HepG2 (cell line): ENCODE data around the gene HPS1. TPM values are rescaled to one million over a fixed set of nuclear protein-coding genes. Genes with fewer than 3 reads are reported as not detected.

ENCODE experiments used
- ATAC-seq: fragments of 200-7000 bp; cut with Tn5 transposase; 3 replicates; pipeline ENCODE4 v1.9.1; 2020; ENCODE audit warnings: mild to moderate bottlenecking, moderate library complexity
- BruUV-seq: library from RNA; stranded (reverse); fragments of 400-500 nt; replicated peaks from 2 replicates; lab custom pipeline; 2021; lab: Mats Ljungman, UMichigan
- CTCF ChIA-PET: fragments of 300-600 bp; formaldehyde crosslinking; extraction: SDS; loops from one replicate; lab custom pipeline; 2021; ENCODE audit warnings: low total read pairs, inconsistent platforms, low intra/inter-chr PET ratio; lab: Yijun Ruan, JAX
- POLR2A ChIA-PET: fragments of 350-600 bp; sonication (Branson Sonifier 250); formaldehyde crosslinking; loops from one replicate; lab custom pipeline; 2020; ENCODE audit warnings: antibody characterized with exemption, inconsistent platforms; lab: Yijun Ruan, JAX
- DNase-seq: peaks from one replicate; pipeline ENCODE4 v3.0.0-alpha.2; 2015; ENCODE audit warnings: low spot score
- FAIRE-seq: peaks from 3 replicates; lab custom pipeline; 2011; peaks lifted over from hg19 to GRCh38; lab: Jason Lieb, UNC
- H2AFZ ChIP-seq: one replicate; pipeline ENCODE4 v1.6.1; 2011; ENCODE audit warnings: low read length, inconsistent platforms
- H3K27ac ChIP-seq: fragments of 300-600 bp; 3 replicates; pipeline ENCODE4 v1.8.0; 2011; ENCODE audit warnings: mixed run types, mild to moderate bottlenecking, mixed read lengths, low read length, inconsistent platforms; ENCODE audit not compliant: insufficient read depth; ENCODE audit errors: extremely low read length
- H3K27me3 ChIP-seq, 2 experiments: fragments of 200-600 bp in 1 of 2; 2 replicates in 1 of 2; 3 replicates in 1 of 2; pipeline versions ENCODE4 v1.6.0 to v1.8.0; 2011; ENCODE audit warnings: low read length in 2 of 2, mild to moderate bottlenecking in 2 of 2, moderate library complexity in 2 of 2, inconsistent platforms in 1 of 2; ENCODE audit not compliant: insufficient read depth in 2 of 2, control insufficient read depth in 1 of 2
- H3K36me3 ChIP-seq, 2 experiments: fragments of 200-600 bp in 1 of 2; replicated peaks in 1 of 2; 2 replicates in 1 of 2; 3 replicates in 1 of 2; pipeline versions ENCODE4 v1.5.1 to v1.8.0; 2011; ENCODE audit warnings: low read length in 2 of 2, inconsistent platforms in 1 of 2; ENCODE audit not compliant: insufficient read depth in 2 of 2, control insufficient read depth in 1 of 2
- H3K4me1 ChIP-seq: 2 replicates; pipeline ENCODE4 v1.5.1; 2012; ENCODE audit warnings: low read length, inconsistent platforms; ENCODE audit not compliant: insufficient read depth
- H3K4me2 ChIP-seq: 2 replicates; pipeline ENCODE4 v1.6.0; 2011; ENCODE audit warnings: low read depth, low read length, inconsistent platforms
- H3K4me3 ChIP-seq, 3 experiments: fragments of 200-600 bp in 1 of 3; sonication (generic), shearing (Covaris generic) in 1 of 3; replicated peaks in 1 of 3; 2 replicates each; pipeline ENCODE4 v1.5.1; 2011 to 2016; ENCODE audit warnings: low read length in 3 of 3, inconsistent platforms in 2 of 3, low read depth in 2 of 3, mild to moderate bottlenecking in 2 of 3, control low read depth in 1 of 3, mixed read lengths in 1 of 3; ENCODE audit not compliant: insufficient read depth in 1 of 3
- H3K79me2 ChIP-seq: one replicate; pipeline ENCODE4 v1.6.1; 2011; ENCODE audit warnings: low read length, inconsistent platforms; ENCODE audit not compliant: insufficient read depth
- H3K9ac ChIP-seq: 2 replicates; pipeline ENCODE4 v1.6.0; 2011; ENCODE audit warnings: mild to moderate bottlenecking, low read depth, low read length, inconsistent platforms; ENCODE audit not compliant: insufficient read depth
- H3K9me3 ChIP-seq: 2 replicates; pipeline ENCODE4 v1.5.1; 2012; ENCODE audit warnings: mild to moderate bottlenecking, low read length
- H4K20me1 ChIP-seq: 2 replicates; pipeline ENCODE4 v1.6.0; 2011; ENCODE audit warnings: inconsistent platforms, mild to moderate bottlenecking, low read length, moderate library complexity; ENCODE audit not compliant: insufficient read depth
- FOXP4 ChIP-seq: sonication (generic); formaldehyde crosslinking; IDR thresholded peaks from 2 replicates; pipeline ENCODE4 v1.4.0; 2020; ENCODE audit warnings: missing genetic modification reagents
- GRHL1 ChIP-seq: sonication (generic); formaldehyde crosslinking; conservative IDR thresholded peaks from 2 replicates; pipeline ENCODE4 v1.8.0; 2022; ENCODE audit warnings: missing genetic modification reagents
- POLR2A ChIP-seq, 2 experiments: IDR thresholded peaks; 2 replicates each; pipeline ENCODE4 v1.6.1; 2011; ENCODE audit warnings: low read depth in 2 of 2, low read length in 2 of 2, mild to moderate bottlenecking in 1 of 2, moderate library complexity in 1 of 2; ENCODE audit not compliant: insufficient read depth in 1 of 2
- SNAPC5 ChIP-seq: sonication (generic); formaldehyde crosslinking; IDR thresholded peaks from 2 replicates; pipeline ENCODE4 v1.8.1; 2023; ENCODE audit warnings: mild to moderate bottlenecking, missing genetic modification reagents, borderline replicate concordance
- TARDBP ChIP-seq: sonication (generic); formaldehyde crosslinking; IDR thresholded peaks from 2 replicates; pipeline ENCODE4 v1.8.0; 2022; ENCODE audit warnings: mild to moderate bottlenecking, missing genetic modification reagents
- ZBTB21 ChIP-seq: sonication (generic); formaldehyde crosslinking; IDR thresholded peaks from 2 replicates; pipeline ENCODE4 v1.4.0; 2020; ENCODE audit warnings: missing genetic modification reagents
- ZFYVE20 ChIP-seq: sonication (generic); formaldehyde crosslinking; IDR thresholded peaks from 2 replicates; pipeline ENCODE4 v1.8.0; 2023; ENCODE audit warnings: low read depth, mild to moderate bottlenecking, moderate library complexity, missing genetic modification reagents, borderline replicate concordance
- ZNF234 ChIP-seq: sonication (generic); formaldehyde crosslinking; conservative IDR thresholded peaks from 2 replicates; pipeline ENCODE4 v1.5.1; 2020; ENCODE audit warnings: mild to moderate bottlenecking, missing genetic modification reagents
- ZNF33B ChIP-seq: sonication (generic); formaldehyde crosslinking; IDR thresholded peaks from 2 replicates; pipeline ENCODE4 v1.5.1; 2020; ENCODE audit warnings: mild to moderate bottlenecking, missing genetic modification reagents
- ZNF772 ChIP-seq: sonication (generic); formaldehyde crosslinking; IDR thresholded peaks from 2 replicates; pipeline ENCODE4 v1.5.0; 2020; ENCODE audit warnings: mild to moderate bottlenecking, missing genetic modification reagents
- WGBS: methylation state at CpG from one replicate; pipeline ENCODE4 v1.1.6; 2017; ENCODE audit warnings: low lambda C conversion rate; 5-methylcytosine and 5-hydroxymethylcytosine counted together
- in situ Hi-C: cut with HindIII; loops from 2 replicates; pipeline ENCODE4 v1.10.0; 2017; ENCODE audit warnings: low pct_unique_long_range_greater_than_20kb; ENCODE audit not compliant: extremely low pct_ligation_motif_present
- intact Hi-C: fragments of 100-400 bp; cut with micrococcal nuclease; formaldehyde crosslinking; loops from one replicate; pipeline ENCODE4 v1.10.0; 2022; ENCODE audit not compliant: unreplicated experiment
- polyA plus RNA-seq, 8 experiments: library from polyadenylated mRNA; depleted of rRNA in 3 of 8; stranded (reverse) in 7 of 8; unstranded in 1 of 8; fragments of >200 nt; fragmentation: Illumina TruSeq in 4 of 8; extraction: Trizol in 4 of 8; gene quantifications; 2 replicates each; pipeline versions ENCODE4 v1.2.1 to v1.2.3, GENCODE V29; 2011 to 2016; ENCODE audit warnings: low read depth in 4 of 8, missing spikeins in 1 of 8, mixed read lengths in 1 of 8; ENCODE audit not compliant: insufficient read depth in 1 of 8
- total RNA-seq, 5 experiments: library from RNA; depleted of rRNA; stranded (reverse); fragments of >200 nt; fragmentation: Illumina TruSeq; extraction: Trizol; gene quantifications; 2 replicates each; pipeline ENCODE4 v1.2.3, GENCODE V29; 2016; ENCODE audit warnings: low read depth in 1 of 5
- TF ChIP-seq, protein P1 (sequence below): sonication (generic); formaldehyde crosslinking; IDR thresholded peaks from 2 replicates; pipeline ENCODE4 v1.8.0; 2022; ENCODE audit warnings: missing genetic modification reagents, low read depth, mild to moderate bottlenecking, borderline replicate concordance
- TF ChIP-seq, protein P2 (sequence below): sonication (generic); formaldehyde crosslinking; IDR thresholded peaks from 2 replicates; pipeline ENCODE4 v1.4.0; 2020; ENCODE audit warnings: missing genetic modification reagents
- TF ChIP-seq, protein P3 (sequence below): sonication (generic); formaldehyde crosslinking; IDR thresholded peaks from 2 replicates; pipeline ENCODE4 v1.4.0; 2020; ENCODE audit warnings: mild to moderate bottlenecking, missing genetic modification reagents

Gene HPS1
- total and polyA plus RNA-seq, 2 of the 13 experiments (the other 11 are each of a cell fraction or from before 2014, with no cell fraction given), result 24.6 to 25.8 TPM

DNA sequence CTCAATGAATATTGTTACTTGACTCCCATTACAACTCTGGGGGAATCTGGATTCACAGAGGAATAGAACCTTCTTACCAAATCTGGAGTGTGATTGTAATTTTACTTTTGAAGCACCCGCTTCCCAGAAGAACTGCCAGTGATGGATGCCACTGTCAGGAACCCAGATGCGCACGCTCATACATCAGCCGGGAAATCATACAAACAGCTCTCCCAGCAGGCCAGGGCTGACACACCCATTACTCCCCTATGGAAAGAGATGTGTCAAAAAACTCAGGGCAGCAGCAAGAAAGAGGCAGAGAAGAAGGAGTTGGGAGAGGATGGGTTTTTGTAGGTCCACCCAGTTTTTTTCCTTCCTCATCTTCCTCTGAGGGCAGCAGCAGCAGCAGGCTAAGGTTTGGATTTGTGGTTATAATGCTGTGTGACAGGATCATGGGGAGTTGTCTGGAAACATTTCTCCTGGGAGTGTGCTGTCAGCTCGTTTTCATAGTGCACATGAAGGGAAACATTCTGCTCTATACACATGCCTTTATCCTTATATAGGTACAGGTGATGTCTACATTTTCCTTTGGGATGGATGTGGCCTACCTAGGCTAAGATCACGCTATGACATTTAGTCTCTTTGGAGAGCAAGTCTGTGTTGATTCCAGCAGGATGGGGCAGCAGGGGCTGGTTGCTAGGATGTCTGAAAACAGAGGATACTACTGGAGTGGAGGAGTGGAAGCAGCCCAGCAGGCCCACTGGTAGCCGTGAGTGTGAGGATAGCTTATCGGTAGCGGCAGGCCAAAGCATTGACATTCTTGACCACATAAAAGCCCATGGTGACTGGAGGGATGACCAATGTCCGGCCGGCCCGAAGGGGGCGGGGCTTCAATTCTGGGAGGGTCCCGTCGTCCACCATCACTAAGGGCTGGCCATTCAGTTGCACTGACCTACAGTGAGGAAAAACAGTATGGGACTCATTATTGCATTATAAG lies 12.4 kb upstream of the HPS1 start:
- 40% methylated on average over 11 of the region's 15 CpGs for WGBS
- H4K20me1 ChIP-seq, result no peaks in the 10 kb centered on the region
- H3K9me3 ChIP-seq, result no peaks in the 10 kb centered on the region
- no TSS peak for BruUV-seq
- intact Hi-C loops (no loop called here), in situ Hi-C loops (loop anchor here (25.0 kb wide), 1 partner anchor 578 kb away; no protein-coding TSS in a partner anchor)
- H3K27ac ChIP-seq, result no peak overlapping the region
- H3K79me2 ChIP-seq, result no peaks in the 10 kb centered on the region
- ATAC-seq (no peak), FAIRE-seq (no peak), DNase-seq (no peak)
- ChIA-PET POLR2A (no interaction called here), CTCF (no interaction called here)
- no peak overlapping the region for H3K4me2 ChIP-seq
- H3K27me3 ChIP-seq, result peaks cover 0 to 1% of the 10 kb centered on the region in 2 experiments; a peak in 2 of 5 replicates
- H3K4me3 ChIP-seq, result no peak overlapping the region
- H3K36me3 ChIP-seq, result no peaks in the 10 kb centered on the region
- no peak overlapping the region for H2AFZ ChIP-seq
- no peak overlapping the region for H3K9ac ChIP-seq
- H3K4me1 ChIP-seq, result peaks cover 26% of the 10 kb centered on the region
- TF ChIP-seq GRHL1 (no peak), ZBTB21 (CRISPR knock-in tag) (no peak), ZNF772 (CRISPR knock-in tag) (no peak), ZNF33B (CRISPR knock-in tag) (no peak), SNAPC5 (no peak), FOXP4 (CRISPR knock-in tag) (no peak), TARDBP (CRISPR knock-in tag) (no peak), ZFYVE20 (CRISPR knock-in tag) (no peak), POLR2A (IDR thresholded peaks at IDR 0.05; ENCODE audit: insufficient read depth in 1 of 2, low read depth in 2 of 2, low read length in 2 of 2) (no peak), ZNF234 (CRISPR knock-in tag) (no peak)
- TF ChIP-seq, protein P1, sequence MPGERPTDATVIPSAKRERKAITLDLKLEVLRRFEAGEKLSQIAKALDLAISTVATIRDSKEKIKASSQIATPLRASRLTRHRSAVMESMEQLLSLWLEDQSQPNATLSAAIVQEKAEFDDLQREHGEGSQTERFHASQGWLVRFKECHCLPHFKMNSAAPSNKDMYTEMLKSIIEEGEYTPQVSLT (CRISPR knock-in tag), result no peak
- TF ChIP-seq, protein P2, sequence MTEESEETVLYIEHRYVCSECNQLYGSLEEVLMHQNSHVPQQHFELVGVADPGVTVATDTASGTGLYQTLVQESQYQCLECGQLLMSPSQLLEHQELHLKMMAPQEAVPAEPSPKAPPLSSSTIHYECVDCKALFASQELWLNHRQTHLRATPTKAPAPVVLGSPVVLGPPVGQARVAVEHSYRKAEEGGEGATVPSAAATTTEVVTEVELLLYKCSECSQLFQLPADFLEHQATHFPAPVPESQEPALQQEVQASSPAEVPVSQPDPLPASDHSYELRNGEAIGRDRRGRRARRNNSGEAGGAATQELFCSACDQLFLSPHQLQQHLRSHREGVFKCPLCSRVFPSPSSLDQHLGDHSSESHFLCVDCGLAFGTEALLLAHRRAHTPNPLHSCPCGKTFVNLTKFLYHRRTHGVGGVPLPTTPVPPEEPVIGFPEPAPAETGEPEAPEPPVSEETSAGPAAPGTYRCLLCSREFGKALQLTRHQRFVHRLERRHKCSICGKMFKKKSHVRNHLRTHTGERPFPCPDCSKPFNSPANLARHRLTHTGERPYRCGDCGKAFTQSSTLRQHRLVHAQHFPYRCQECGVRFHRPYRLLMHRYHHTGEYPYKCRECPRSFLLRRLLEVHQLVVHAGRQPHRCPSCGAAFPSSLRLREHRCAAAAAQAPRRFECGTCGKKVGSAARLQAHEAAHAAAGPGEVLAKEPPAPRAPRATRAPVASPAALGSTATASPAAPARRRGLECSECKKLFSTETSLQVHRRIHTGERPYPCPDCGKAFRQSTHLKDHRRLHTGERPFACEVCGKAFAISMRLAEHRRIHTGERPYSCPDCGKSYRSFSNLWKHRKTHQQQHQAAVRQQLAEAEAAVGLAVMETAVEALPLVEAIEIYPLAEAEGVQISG, result no peak
- TF ChIP-seq, protein P3, sequence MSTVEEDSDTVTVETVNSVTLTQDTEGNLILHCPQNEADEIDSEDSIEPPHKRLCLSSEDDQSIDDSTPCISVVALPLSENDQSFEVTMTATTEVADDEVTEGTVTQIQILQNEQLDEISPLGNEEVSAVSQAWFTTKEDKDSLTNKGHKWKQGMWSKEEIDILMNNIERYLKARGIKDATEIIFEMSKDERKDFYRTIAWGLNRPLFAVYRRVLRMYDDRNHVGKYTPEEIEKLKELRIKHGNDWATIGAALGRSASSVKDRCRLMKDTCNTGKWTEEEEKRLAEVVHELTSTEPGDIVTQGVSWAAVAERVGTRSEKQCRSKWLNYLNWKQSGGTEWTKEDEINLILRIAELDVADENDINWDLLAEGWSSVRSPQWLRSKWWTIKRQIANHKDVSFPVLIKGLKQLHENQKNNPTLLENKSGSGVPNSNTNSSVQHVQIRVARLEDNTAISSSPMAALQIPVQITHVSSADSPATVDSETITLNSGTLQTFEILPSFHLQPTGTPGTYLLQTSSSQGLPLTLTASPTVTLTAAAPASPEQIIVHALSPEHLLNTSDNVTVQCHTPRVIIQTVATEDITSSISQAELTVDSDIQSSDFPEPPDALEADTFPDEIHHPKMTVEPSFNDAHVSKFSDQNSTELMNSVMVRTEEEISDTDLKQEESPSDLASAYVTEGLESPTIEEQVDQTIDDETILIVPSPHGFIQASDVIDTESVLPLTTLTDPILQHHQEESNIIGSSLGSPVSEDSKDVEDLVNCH, result no peak
